ENCODE results near the gene SOHLH1. TPM values are rescaled to one million over a fixed set of nuclear protein-coding genes. Genes with fewer than 3 reads are reported as not detected.

The SOHLH1 gene
- total RNA-seq, 4 donors from 2014 or later: not detected

- no peak for TF ChIP-seq CTCF (IDR thresholded peaks at IDR 0.05)
- no peak for ATAC-seq (ENCODE audit: low FRiP score)
- no peak for DNase-seq (ENCODE audit: low spot score)
These were observed 19.3 kb upstream of the SOHLH1 start for GRCh38 chr9:135718616-135719015.

DNA sequence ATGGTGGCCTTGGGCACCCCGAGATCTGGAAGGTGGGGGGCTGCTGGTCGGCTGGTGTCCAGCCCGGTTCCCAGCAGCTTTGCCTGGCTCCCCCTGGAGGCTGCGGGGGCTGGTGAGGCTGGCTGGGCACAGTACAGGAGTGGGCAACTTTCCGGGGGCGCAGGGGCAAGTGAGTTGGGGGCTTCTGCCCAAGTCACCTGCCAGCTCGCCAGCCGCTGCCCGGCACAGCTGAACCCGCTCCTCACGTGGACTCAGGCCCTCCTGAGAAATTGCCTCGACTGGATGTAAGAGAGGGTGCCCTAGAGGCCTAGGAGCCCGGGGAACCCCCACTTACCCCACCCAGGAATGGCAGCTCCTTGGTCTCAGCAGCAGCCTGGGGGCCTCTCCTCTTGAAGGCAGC is 18.1 kb upstream of the SOHLH1 start:
- DNase-seq (ENCODE audit: low spot score) (no peak), ATAC-seq (ENCODE audit: low FRiP score) (no peak)
- no peak for TF ChIP-seq CTCF (IDR thresholded peaks at IDR 0.05)

GRCh38 chr9:135716045-135716444 is 16.8 kb upstream of the SOHLH1 start:
- no peak for TF ChIP-seq CTCF (IDR thresholded peaks at IDR 0.05)
- no peak for DNase-seq (ENCODE audit: low spot score)
- no peak for ATAC-seq (ENCODE audit: low FRiP score)

DNA sequence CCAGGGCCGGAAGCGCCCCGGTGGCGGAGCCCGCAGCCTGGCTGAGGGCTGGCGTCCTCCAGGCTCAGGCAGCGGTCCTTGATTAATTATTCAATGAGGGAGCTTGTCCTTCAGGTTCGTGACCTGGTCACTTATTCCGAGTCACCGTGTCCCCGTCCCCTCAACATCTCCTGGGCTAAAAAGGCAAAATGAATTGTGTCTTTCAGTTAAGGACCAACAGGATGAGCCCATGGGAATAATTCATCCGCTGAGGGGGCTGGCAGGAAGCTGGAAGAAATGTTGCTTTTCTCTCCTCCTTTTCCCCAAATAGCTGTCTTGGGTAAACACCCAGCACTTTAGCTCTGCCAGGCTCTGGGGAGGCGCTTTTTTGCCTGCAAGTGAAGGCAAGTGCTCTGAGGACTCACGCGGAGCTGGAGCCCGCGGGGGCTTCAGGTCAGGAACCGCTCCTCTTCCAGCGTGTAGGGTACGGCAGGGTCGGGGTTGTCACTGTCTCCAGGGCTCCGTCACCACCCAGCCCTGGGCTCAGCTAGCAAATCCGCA is 15.8 kb upstream of the SOHLH1 start:
- no peak for TF ChIP-seq CTCF (IDR thresholded peaks at IDR 0.05)
- ATAC-seq (ENCODE audit: low FRiP score) (no peak), DNase-seq (ENCODE audit: low spot score) (no peak)

DNA sequence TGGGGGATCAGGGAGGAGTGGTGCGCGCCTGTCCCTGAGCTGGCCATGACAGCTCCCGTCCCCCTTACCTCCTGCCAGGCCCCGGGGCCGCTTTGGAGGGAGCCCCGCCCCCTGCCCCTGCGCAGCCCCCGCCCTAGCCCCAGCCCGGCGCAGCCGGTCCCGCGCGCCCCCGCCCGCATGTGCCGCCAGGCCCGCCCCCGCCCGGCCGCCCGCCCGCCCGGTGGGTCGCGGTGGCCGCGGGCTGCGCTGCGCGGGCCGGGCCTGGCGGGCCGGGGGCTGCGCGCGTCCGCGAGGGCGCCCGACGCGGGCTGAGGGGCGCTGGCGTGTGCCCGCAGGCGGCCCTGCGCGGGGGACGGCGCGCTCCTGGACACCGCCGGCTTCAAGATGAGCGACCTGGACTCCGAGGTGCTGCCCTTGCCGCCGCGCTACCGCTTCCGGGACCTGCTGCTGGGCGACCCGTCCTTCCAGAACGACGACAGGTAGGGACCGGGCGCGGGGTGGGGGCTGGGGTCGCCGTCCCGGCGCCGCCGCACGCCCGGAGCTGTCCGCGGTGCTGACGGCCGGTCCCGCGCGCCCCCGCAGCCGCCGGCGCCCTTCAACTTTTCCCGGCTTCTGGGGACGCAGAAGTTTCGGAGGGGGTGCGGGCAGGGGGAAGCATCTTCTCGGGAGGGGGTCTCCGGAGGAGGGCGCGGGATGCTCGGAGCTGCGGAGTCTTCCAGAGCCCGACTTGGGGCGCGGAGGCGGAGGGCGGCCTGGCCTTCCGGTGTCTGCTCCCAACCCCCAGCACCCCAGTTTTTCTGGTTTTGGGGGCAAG is 15.2 kb upstream of the SOHLH1 start:
- DNase-seq (ENCODE audit: low spot score) (no peak), ATAC-seq (ENCODE audit: low FRiP score) (no peak)
- TF ChIP-seq CTCF (IDR thresholded peaks at IDR 0.05): no peak

DNA sequence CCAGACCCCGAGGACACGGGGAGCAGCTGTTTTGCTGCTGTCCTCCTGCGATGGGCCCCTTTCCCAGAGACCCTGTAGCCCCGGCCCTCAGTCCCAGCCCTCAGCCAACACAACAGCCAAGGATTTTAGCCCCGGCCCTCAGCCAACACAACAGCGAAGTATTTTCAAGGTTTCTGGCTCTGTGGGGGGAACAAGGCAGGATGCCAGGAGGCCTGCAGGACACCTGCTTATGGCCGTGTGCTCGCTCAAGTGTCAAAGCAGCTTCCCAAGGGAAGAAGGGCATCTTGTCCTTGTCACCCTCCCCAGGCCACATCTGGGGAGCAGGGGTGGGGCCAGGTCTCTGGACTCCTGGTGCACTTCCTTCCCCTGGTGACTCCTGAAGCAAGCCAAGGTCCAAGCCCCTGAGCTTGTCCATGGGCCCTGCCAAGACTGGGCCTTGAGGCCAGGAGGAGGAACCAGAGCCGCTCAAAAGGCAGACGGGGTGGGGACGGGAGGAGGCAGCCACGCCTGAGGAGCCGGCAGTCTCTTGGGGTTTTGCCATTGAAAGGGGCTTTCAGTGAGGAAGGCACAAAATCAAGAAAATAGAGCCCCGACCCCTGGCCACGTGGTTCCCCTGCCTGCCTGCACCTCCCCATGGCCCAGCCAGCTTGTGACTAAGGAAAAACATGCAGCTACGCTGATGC is 13.5 kb upstream of the SOHLH1 start:
- TF ChIP-seq CTCF (IDR thresholded peaks at IDR 0.05): no peak
- no peak for ATAC-seq (ENCODE audit: low FRiP score)

More for the DNA sequence above, 13.5 kb upstream of the SOHLH1 start:
- DNase-seq (ENCODE audit: low spot score): no peak
